Adipocyte (in vitro differentiated cells): ENCODE measurements around the gene CAST.
A peak's percentile ranks its signal among the peaks of the same experiment; 100 is the strongest.

ENCODE experiments used
- DNase-seq: peaks from one replicate; pipeline ENCODE4 v3.0.0-alpha.2; 2015; ENCODE audit warnings: low read depth
- H3K27me3 ChIP-seq: replicated peaks from 2 replicates; pipeline ENCODE4 v1.7.0; 2013; ENCODE audit warnings: mild to moderate bottlenecking, low read length, moderate library complexity; ENCODE audit not compliant: control insufficient read depth, insufficient read depth
- H3K36me3 ChIP-seq: 2 replicates; pipeline ENCODE4 v1.7.0; 2013; ENCODE audit warnings: low read length, mild to moderate bottlenecking, moderate library complexity; ENCODE audit not compliant: control insufficient read depth, insufficient read depth, severe bottlenecking
- H3K4me1 ChIP-seq: 2 replicates; pipeline ENCODE4 v1.7.0; 2013; ENCODE audit warnings: mild to moderate bottlenecking, low read length, moderate library complexity; ENCODE audit not compliant: control insufficient read depth, insufficient read depth
- H3K4me3 ChIP-seq: 2 replicates; pipeline ENCODE4 v1.7.0; 2013; ENCODE audit warnings: mild to moderate bottlenecking, low read length, moderate library complexity
- H3K9ac ChIP-seq: 2 replicates; pipeline ENCODE4 v1.7.0; 2013; ENCODE audit warnings: mild to moderate bottlenecking, low read length, moderate library complexity
- H3K9me3 ChIP-seq: 2 replicates; pipeline ENCODE4 v1.7.0; 2013; ENCODE audit warnings: mild to moderate bottlenecking, low read length, moderate library complexity; ENCODE audit not compliant: control insufficient read depth

Gene CAST

GRCh38 chr5:96716716-96717115, 54.5 kb downstream of the CAST start:
- H3K4me1 ChIP-seq, result peaks cover 53% of the 10 kb centered on the region
- DNase-seq, result no peak
- H3K36me3 ChIP-seq, result peaks cover 10% of the 10 kb centered on the region
- no peak overlapping the region for H3K9ac ChIP-seq
- H3K27me3 ChIP-seq, result no peaks in the 10 kb centered on the region
- H3K4me3 ChIP-seq, result no peak overlapping the region
- no peaks in the 10 kb centered on the region for H3K9me3 ChIP-seq

- Histone ChIP-seq H3K9me3 (no peaks in the 10 kb centered on the region), H3K4me3 (no peak overlapping the region), H3K36me3 (peaks cover 14% of the 10 kb centered on the region), H3K9ac (no peak overlapping the region), H3K4me1 (peaks cover 49% of the 10 kb centered on the region), H3K27me3 (no peaks in the 10 kb centered on the region)
- DNase-seq, result no peak
Observed at GRCh38 chr5:96717874-96718273, 55.7 kb downstream of the CAST start.

DNA sequence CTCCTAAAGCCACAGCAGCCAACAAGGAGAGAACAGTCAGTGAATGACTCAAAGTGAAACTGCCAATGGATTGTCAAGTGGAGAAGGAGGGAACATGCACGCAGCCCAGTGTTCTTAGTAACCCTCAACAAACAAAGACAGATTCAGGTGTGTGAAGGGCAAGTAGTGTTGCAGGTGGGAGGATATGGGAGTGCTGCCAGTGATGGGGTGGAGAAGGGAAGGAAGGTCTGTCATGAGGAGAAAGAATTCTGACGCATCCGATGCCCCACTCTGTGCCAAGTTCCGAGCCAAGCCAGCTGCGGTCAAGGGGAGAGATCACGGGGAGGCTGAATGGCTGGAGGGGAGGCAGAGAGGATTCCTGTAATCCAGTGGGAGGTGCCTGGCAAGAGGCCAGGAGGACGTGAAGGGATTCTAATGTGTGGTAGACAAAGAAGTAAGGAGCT, 56.5 kb downstream of the CAST start:
- no peaks in the 10 kb centered on the region for H3K27me3 ChIP-seq
- peaks cover 14% of the 10 kb centered on the region for H3K36me3 ChIP-seq
- DNase-seq, result no peak
- H3K4me3 ChIP-seq, result no peak overlapping the region
- peaks cover 41% of the 10 kb centered on the region for H3K4me1 ChIP-seq
- H3K9ac ChIP-seq, result no peak overlapping the region
- H3K9me3 ChIP-seq, result no peaks in the 10 kb centered on the region

- peaks cover 29% of the 10 kb centered on the region for H3K4me1 ChIP-seq
- no peak for DNase-seq
- no peaks in the 10 kb centered on the region for H3K9me3 ChIP-seq
- no peaks in the 10 kb centered on the region for H3K27me3 ChIP-seq
- H3K9ac ChIP-seq, result no peak overlapping the region
- no peak overlapping the region for H3K4me3 ChIP-seq
- peaks cover 21% of the 10 kb centered on the region for H3K36me3 ChIP-seq
Observed at GRCh38 chr5:96720408-96720807, 58.2 kb downstream of the CAST start.

GRCh38 chr5:96721351-96721977, 59.3 kb downstream of the CAST start:
- H3K9ac ChIP-seq, result no peak overlapping the region
- H3K27me3 ChIP-seq, result no peaks in the 10 kb centered on the region
- DNase-seq, result peak; percentile 31
- peaks cover 25% of the 10 kb centered on the region for H3K36me3 ChIP-seq
- peaks cover 23% of the 10 kb centered on the region for H3K4me1 ChIP-seq
- no peaks in the 10 kb centered on the region for H3K9me3 ChIP-seq
- H3K4me3 ChIP-seq, result no peak overlapping the region

- no peak overlapping the region for H3K9ac ChIP-seq
- DNase-seq, result no peak
- no peak overlapping the region for H3K4me3 ChIP-seq
- H3K27me3 ChIP-seq, result no peaks in the 10 kb centered on the region
- H3K4me1 ChIP-seq, result peaks cover 23% of the 10 kb centered on the region
- peaks cover 53% of the 10 kb centered on the region for H3K36me3 ChIP-seq
- no peaks in the 10 kb centered on the region for H3K9me3 ChIP-seq
Observed at GRCh38 chr5:96725257-96725656, 63.1 kb downstream of the CAST start.

DNA sequence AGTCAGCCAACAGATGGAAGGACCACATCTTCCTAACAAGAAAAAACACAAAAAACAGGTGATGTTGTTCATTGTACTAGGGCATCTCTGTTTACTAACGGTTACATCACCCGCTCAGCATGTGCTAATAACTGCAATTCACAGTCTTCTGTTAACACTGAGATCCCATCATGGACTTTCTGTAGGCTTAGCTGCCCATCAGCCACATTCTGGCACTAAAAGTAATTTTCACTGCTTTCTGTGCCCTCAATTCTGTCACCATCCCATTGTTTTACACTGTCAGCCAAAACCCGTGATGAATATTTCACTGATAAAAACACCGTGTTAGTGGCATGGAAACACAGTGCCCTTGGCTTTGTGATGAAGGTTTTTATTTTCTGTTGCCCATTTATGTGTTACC, 64.6 kb downstream of the CAST start:
- Histone ChIP-seq H3K36me3 (peaks cover 62% of the 10 kb centered on the region), H3K27me3 (no peaks in the 10 kb centered on the region), H3K4me3 (no peak overlapping the region), H3K9me3 (no peaks in the 10 kb centered on the region), H3K4me1 (peaks cover 13% of the 10 kb centered on the region), H3K9ac (no peak overlapping the region)
- DNase-seq, result no peak

DNA sequence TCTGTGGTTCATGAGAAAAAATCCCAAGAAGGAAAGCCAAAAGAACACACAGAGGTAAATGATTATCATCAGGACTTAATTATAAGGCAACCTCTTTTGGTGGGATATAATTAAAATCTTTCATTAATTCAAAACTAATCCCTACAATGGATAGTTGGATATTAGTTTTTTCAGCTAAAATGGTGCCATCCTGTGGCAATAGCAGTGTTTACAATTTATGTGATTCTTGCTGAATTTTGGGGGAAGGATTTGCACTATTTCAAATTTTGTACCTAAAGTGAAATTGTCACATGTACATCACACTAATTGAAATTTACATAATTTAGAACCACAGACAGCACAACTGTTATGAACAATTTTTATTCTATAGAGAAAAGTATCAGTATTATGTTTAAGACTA, 67.0 kb downstream of the CAST start:
- peak; percentile 41 for DNase-seq
- H3K4me1 ChIP-seq, result peaks cover 8% of the 10 kb centered on the region

DNA sequence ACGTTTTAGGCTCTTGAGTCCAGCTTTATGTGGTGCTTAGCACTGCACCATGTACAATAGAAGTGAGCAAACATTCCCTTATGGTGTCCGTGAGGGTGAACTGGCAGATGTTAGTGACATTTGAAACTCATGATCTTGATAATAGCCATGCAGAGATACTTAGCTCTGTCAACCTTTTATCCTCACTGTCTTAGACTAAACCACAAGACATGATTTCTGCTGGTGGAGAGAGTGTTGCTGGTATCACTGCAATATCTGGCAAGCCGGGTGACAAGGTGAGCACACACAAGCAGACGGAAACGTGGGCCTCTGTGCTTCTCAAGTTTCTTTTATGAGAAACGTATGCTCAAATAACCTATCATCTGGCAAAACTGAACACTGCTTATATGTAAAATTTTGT, 68.4 kb downstream of the CAST start:
- H3K4me3 ChIP-seq, result no peak overlapping the region
- no peak for DNase-seq
- peaks cover 64% of the 10 kb centered on the region for H3K36me3 ChIP-seq
- no peaks in the 10 kb centered on the region for H3K9me3 ChIP-seq
- H3K9ac ChIP-seq, result no peak overlapping the region
- peaks cover 11% of the 10 kb centered on the region for H3K4me1 ChIP-seq
- H3K27me3 ChIP-seq, result no peaks in the 10 kb centered on the region

More for the DNA sequence above, 67.0 kb downstream of the CAST start:
- Histone ChIP-seq H3K36me3 (peaks cover 70% of the 10 kb centered on the region), H3K9ac (no peak overlapping the region), H3K9me3 (no peaks in the 10 kb centered on the region), H3K27me3 (no peaks in the 10 kb centered on the region), H3K4me3 (no peak overlapping the region)

GRCh38 chr5:96733771-96734500, 71.8 kb downstream of the CAST start:
- no peak overlapping the region for H3K9ac ChIP-seq
- no peak for DNase-seq
- H3K4me1 ChIP-seq, result peaks cover 11% of the 10 kb centered on the region
- H3K36me3 ChIP-seq, result peaks cover 69% of the 10 kb centered on the region
- H3K9me3 ChIP-seq, result no peaks in the 10 kb centered on the region
- no peak overlapping the region for H3K4me3 ChIP-seq
- no peaks in the 10 kb centered on the region for H3K27me3 ChIP-seq

- peaks cover 72% of the 10 kb centered on the region for H3K36me3 ChIP-seq
- DNase-seq, result peak; percentile 53
- no peaks in the 10 kb centered on the region for H3K9me3 ChIP-seq
- no peak overlapping the region for H3K4me3 ChIP-seq
- H3K4me1 ChIP-seq, result peaks cover 11% of the 10 kb centered on the region
- H3K27me3 ChIP-seq, result no peaks in the 10 kb centered on the region
- H3K9ac ChIP-seq, result no peak overlapping the region
Observed at GRCh38 chr5:96734871-96735325, 72.7 kb downstream of the CAST start.
